D721Med (cell line): Measurements from ENCODE around the gene ZNF695.
A peak's percentile ranks its signal among the peaks of the same experiment; 100 is the strongest.

ENCODE experiments used
- DNase-seq: peaks from one replicate; pipeline ENCODE4 v3.0.0; 2011; ENCODE audit warnings: low spot score; ENCODE audit not compliant: insufficient read length
- FAIRE-seq: peaks from 2 replicates; lab custom pipeline; 2011; peaks lifted over from hg19 to GRCh38; lab: Jason Lieb, UNC
- CTCF ChIP-seq: IDR thresholded peaks from 2 replicates; pipeline ENCODE4 v1.5.1; 2012; ENCODE audit warnings: mild to moderate bottlenecking, control low read depth; ENCODE audit not compliant: insufficient read depth; ENCODE audit errors: missing control alignments

ZNF695 gene

GRCh38 chr1:246987083-246987690, 20.7 kb downstream of the ZNF695 start:
- FAIRE-seq = peak; percentile 64
- no peak for DNase-seq
- TF ChIP-seq CTCF = no peak

GRCh38 chr1:246978785-246979184, 29.1 kb downstream of the ZNF695 start:
- TF ChIP-seq CTCF = no peak
- DNase-seq = no peak
- FAIRE-seq = no peak

- FAIRE-seq (peak; percentile 90), DNase-seq (no peak)
- TF ChIP-seq CTCF = no peak
Measured at GRCh38 chr1:246978281-246978680, 29.6 kb downstream of the ZNF695 start.

GRCh38 chr1:246971969-246972368, 35.9 kb downstream of the ZNF695 start:
- TF ChIP-seq CTCF = no peak
- no peak for FAIRE-seq
- no peak for DNase-seq

- DNase-seq (no peak), FAIRE-seq (no peak)
- TF ChIP-seq CTCF = peak; percentile 26
Measured at GRCh38 chr1:246971090-246971721, 36.7 kb downstream of the ZNF695 start.

GRCh38 chr1:246969621-246970020, 38.2 kb downstream of the ZNF695 start:
- FAIRE-seq (no peak), DNase-seq (no peak)
- TF ChIP-seq CTCF = no peak

- no peak for TF ChIP-seq CTCF
- no peak for FAIRE-seq
- DNase-seq = no peak
Measured at GRCh38 chr1:246966502-246966901, 41.4 kb downstream of the ZNF695 start.
